Activated CD8-positive, alpha-beta memory T cell treated with anti-CD3 and anti-CD28 coated beads, Interleukin-2, amount 50 U/mL, for 1 hour (primary cell): ENCODE measurements around the gene LRRC59.
A peak's percentile ranks its signal among the peaks of the same experiment; 100 is the strongest.

Source experiments
- DNase-seq: peaks from one replicate; pipeline ENCODE4 v3.0.0-alpha.2; 2020; ENCODE audit errors: extremely low read depth

The LRRC59 gene

GRCh38 chr17:50386510-50386909, 10.8 kb downstream of the LRRC59 start:
- DNase-seq = no peak

- DNase-seq = no peak
Measured at GRCh38 chr17:50382931-50383330, 14.4 kb downstream of the LRRC59 start.

GRCh38 chr17:50381920-50382319, 15.4 kb downstream of the LRRC59 start:
- no peak for DNase-seq

GRCh38 chr17:50381260-50381815, 16.0 kb downstream of the LRRC59 start:
- DNase-seq = no peak

GRCh38 chr17:50380369-50381259, 16.7 kb downstream of the LRRC59 start:
- DNase-seq = no peak

- DNase-seq = no peak
Measured at GRCh38 chr17:50379351-50380132, 17.8 kb downstream of the LRRC59 start.

GRCh38 chr17:50375858-50376538, 21.3 kb downstream of the LRRC59 start:
- no peak for DNase-seq

GRCh38 chr17:50373705-50374104, 23.6 kb downstream of the LRRC59 start:
- no peak for DNase-seq

GRCh38 chr17:50372758-50373556, 24.4 kb downstream of the LRRC59 start, which contains the start of the genes EME1 and MRPL27:
Gene EME1, plus strand, starts transcription at chr17:50373229. Its CDS starts 1,980 bp downstream, at chr17:50375209.
Gene MRPL27, minus strand, starts transcription at chr17:50373184. Its CDS starts 14 bp downstream, at chr17:50373170.
- peak; percentile 66 for DNase-seq

GRCh38 chr17:50372222-50372757, 25.0 kb downstream of the LRRC59 start:
- DNase-seq = no peak

GRCh38 chr17:50371526-50371925, 25.8 kb downstream of the LRRC59 start:
- no peak for DNase-seq

- DNase-seq = no peak
Measured at GRCh38 chr17:50370052-50370451, 27.3 kb downstream of the LRRC59 start.

- DNase-seq = no peak
Measured at GRCh38 chr17:50367401-50367800, 29.9 kb downstream of the LRRC59 start.

- DNase-seq = no peak
Measured at GRCh38 chr17:50365649-50366393, 31.5 kb downstream of the LRRC59 start.

- DNase-seq = no peak
Measured at GRCh38 chr17:50365165-50365564, 32.2 kb downstream of the LRRC59 start.

GRCh38 chr17:50364715-50365114, 32.6 kb downstream of the LRRC59 start:
- no peak for DNase-seq

- DNase-seq = no peak
Measured at GRCh38 chr17:50364061-50364458, 33.3 kb downstream of the LRRC59 start.

GRCh38 chr17:50363217-50364060, 33.9 kb downstream of the LRRC59 start:
- no peak for DNase-seq

- no peak for DNase-seq
Measured at GRCh38 chr17:50362661-50363060, 34.7 kb downstream of the LRRC59 start.
